GM23338 (cell line): ENCODE data around the gene PIP4K2B. TPM values are rescaled to one million over a fixed set of nuclear protein-coding genes. Genes with fewer than 3 reads are reported as not detected.
A peak's percentile ranks its signal among the peaks of the same experiment; 100 is the strongest.
"Not testable (repeated sequence)": the region's sequence is repeated elsewhere in the genome, so short reads cannot be mapped to it uniquely, and the experiment has no call there.

Experiments
- ATAC-seq: fragments of 200-7000 bp; cut with Tn5 transposase; 3 replicates; pipeline ENCODE4 v1.9.1; 2020
- DNase-seq: peaks from one replicate; pipeline ENCODE4 v3.0.0-alpha.2; 2015; ENCODE audit warnings: low spot score
- H2AFZ ChIP-seq: fragments of 200-600 bp; sonication (generic); 2 replicates; pipeline ENCODE4 v1.8.0; 2016; ENCODE audit warnings: antibody characterized with exemption, mild to moderate bottlenecking, moderate library complexity
- H3F3A ChIP-seq: fragments of 200-600 bp; sonication (generic); replicated peaks from 2 replicates; pipeline ENCODE4 v1.8.0; 2017; ENCODE audit warnings: antibody characterized with exemption, mixed run types, low read depth
- H3K27ac ChIP-seq: fragments of 200-600 bp; sonication (generic); 2 replicates; pipeline ENCODE4 v1.6.1; 2016; ENCODE audit warnings: low read depth
- H3K27me3 ChIP-seq: fragments of 200-600 bp; sonication (generic); 2 replicates; pipeline ENCODE4 v1.8.0; 2016; ENCODE audit warnings: mild to moderate bottlenecking, mixed run types, moderate library complexity; ENCODE audit not compliant: insufficient read depth
- H3K36me3 ChIP-seq: fragments of 200-600 bp; sonication (generic); 2 replicates; pipeline ENCODE4 v1.8.0; 2016; ENCODE audit warnings: mild to moderate bottlenecking; ENCODE audit not compliant: insufficient read depth
- H3K4me1 ChIP-seq: fragments of 200-600 bp; sonication (generic); 2 replicates; pipeline ENCODE4 v1.8.0; 2016; ENCODE audit warnings: mild to moderate bottlenecking, moderate library complexity; ENCODE audit not compliant: insufficient read depth
- H3K4me2 ChIP-seq: fragments of 200-600 bp; sonication (generic); 2 replicates; pipeline ENCODE4 v1.7.1; 2017; ENCODE audit warnings: mixed run types
- H3K4me3 ChIP-seq: fragments of 200-600 bp; sonication (generic); 2 replicates; pipeline ENCODE4 v1.6.1; 2016; ENCODE audit warnings: mixed run types
- H3K79me2 ChIP-seq: fragments of 200-600 bp; sonication (generic); replicated peaks from 2 replicates; pipeline ENCODE4 v1.8.0; 2017; ENCODE audit warnings: mild to moderate bottlenecking; ENCODE audit not compliant: insufficient read depth
- H3K9me2 ChIP-seq: fragments of 200-600 bp; sonication (generic); 2 replicates; pipeline ENCODE4 v1.8.0; 2017; ENCODE audit not compliant: insufficient read depth
- H4K20me1 ChIP-seq: fragments of 200-600 bp; sonication (generic); replicated peaks from 2 replicates; pipeline ENCODE4 v1.8.0; 2017; ENCODE audit warnings: mild to moderate bottlenecking; ENCODE audit not compliant: insufficient read depth
- H3K27ac Mint-ChIP-seq: 2 replicates; pipeline ENCODE4 v1.8.0; 2020; ENCODE audit warnings: inconsistent platforms, mild to moderate bottlenecking, moderate library complexity, mixed read lengths
- H3K27me3 Mint-ChIP-seq: 3 replicates; pipeline ENCODE4 v1.8.0; 2022; ENCODE audit warnings: low read depth, mild to moderate bottlenecking, moderate library complexity, mixed read lengths, inconsistent platforms; ENCODE audit not compliant: insufficient read depth, poor library complexity
- H3K36me3 Mint-ChIP-seq: 3 replicates; pipeline ENCODE4 v1.8.0; 2021; ENCODE audit warnings: low read depth, mild to moderate bottlenecking, inconsistent platforms, moderate library complexity, mixed read lengths
- H3K4me1 Mint-ChIP-seq: 3 replicates; pipeline ENCODE4 v1.8.0; 2020; ENCODE audit warnings: mild to moderate bottlenecking, inconsistent platforms, mixed read lengths
- H3K4me3 Mint-ChIP-seq: 3 replicates; pipeline ENCODE4 v1.8.0; 2021; ENCODE audit warnings: moderate library complexity, mild to moderate bottlenecking, inconsistent platforms, mixed read lengths
- H3K9me3 Mint-ChIP-seq: 3 replicates; pipeline ENCODE4 v1.8.0; 2020; ENCODE audit warnings: moderate library complexity, mild to moderate bottlenecking, inconsistent platforms, mixed read lengths
- CREB1 ChIP-seq: fragments of 250-450 bp; sonication (Bioruptor Pico); IDR thresholded peaks from 2 replicates; pipeline ENCODE4 v1.5.0; 2020; ENCODE audit warnings: low read depth, mild to moderate bottlenecking, moderate library complexity
- EZH2 ChIP-seq: fragments of 200-600 bp; sonication (generic); IDR thresholded peaks from one replicate; pipeline ENCODE4 v1.8.0; 2017; ENCODE audit warnings: antibody characterized with exemption, mild to moderate bottlenecking, low read depth; ENCODE audit not compliant: unreplicated experiment
- EZH2phosphoT487 ChIP-seq: fragments of 200-600 bp; sonication (generic); IDR thresholded peaks from one replicate; pipeline ENCODE4 v1.8.1; 2018; ENCODE audit warnings: antibody characterized with exemption; ENCODE audit not compliant: unreplicated experiment
- NANOG ChIP-seq: IDR thresholded peaks from 2 replicates; pipeline ENCODE4 v1.6.1; 2016; ENCODE audit warnings: antibody characterized with exemption, borderline replicate concordance
- POLR2AphosphoS5 ChIP-seq: IDR thresholded peaks from 2 replicates; pipeline ENCODE4 v1.6.1; 2016; ENCODE audit warnings: antibody characterized with exemption, low read depth
- STAT1 ChIP-seq: IDR thresholded peaks from one replicate; pipeline ENCODE4 v1.6.1; 2016; ENCODE audit warnings: antibody characterized with exemption; ENCODE audit not compliant: unreplicated experiment
- ZNF114 ChIP-seq: fragments of 250-450 bp; sonication (Bioruptor Pico); IDR thresholded peaks from 2 replicates; pipeline ENCODE4 v1.5.0; 2020; ENCODE audit warnings: mild to moderate bottlenecking, moderate library complexity
- ZNF331 ChIP-seq: fragments of 250-450 bp; sonication (Bioruptor Pico); IDR thresholded peaks from 2 replicates; pipeline ENCODE4 v1.5.0; 2020; ENCODE audit warnings: low read depth, mild to moderate bottlenecking, moderate library complexity
- polyA plus RNA-seq: library from polyadenylated mRNA; unstranded; fragments of >200 nt; fragmentation: Nextera tagmentation; extraction: Ambion mirVana; gene quantifications from 2 replicates; pipeline ENCODE4 v1.2.1, GENCODE V29; 2016
- total RNA-seq: library from RNA; depleted of rRNA; stranded (reverse); fragments of >200 nt; shearing (Covaris generic); gene quantifications from 2 replicates; pipeline ENCODE4 v1.2.3, GENCODE V29; 2014
- TF ChIP-seq, protein P1 (sequence below): IDR thresholded peaks from 2 replicates; pipeline ENCODE4 v1.6.1; 2016; ENCODE audit warnings: antibody characterized with exemption
- TF ChIP-seq, protein P2 (sequence below): IDR thresholded peaks from one replicate; pipeline ENCODE4 v1.6.1; 2018; ENCODE audit warnings: antibody characterized with exemption; ENCODE audit not compliant: unreplicated experiment

Gene PIP4K2B
- total and polyA plus RNA-seq, 2 experiments from 2014 or later = 9.5 to 43.4 TPM

DNA sequence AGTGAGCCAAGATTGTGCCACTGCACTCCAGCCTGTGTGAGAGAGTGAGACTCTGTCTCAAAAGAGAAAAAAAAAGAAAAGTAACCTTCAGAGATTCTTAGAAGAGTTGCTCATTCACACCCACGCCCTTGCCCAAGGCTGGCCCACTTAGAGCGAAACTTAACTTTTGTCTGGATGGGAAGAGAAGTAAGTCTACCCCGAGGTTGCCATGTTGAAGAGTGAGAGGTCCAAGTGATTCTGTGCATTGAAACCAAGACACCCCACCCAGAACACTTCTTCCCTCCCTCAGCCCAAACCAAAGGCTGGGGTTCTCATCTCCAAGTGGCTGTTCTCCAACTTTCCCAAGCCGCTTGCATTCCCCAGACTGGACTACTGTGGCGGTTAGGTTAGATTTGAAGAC is 71.6 kb downstream of the PIP4K2B start:
- peaks cover 35% of the 10 kb centered on the region for H3K27me3 Mint-ChIP-seq
- Histone ChIP-seq H3K27ac (no peak overlapping the region), H2AFZ (no peak overlapping the region), H3K36me3 (no peaks in the 10 kb centered on the region), H3K9me2 (no peaks in the 10 kb centered on the region), H3K4me2 (no peak overlapping the region), H3K4me3 (no peak overlapping the region), H3K4me1 (peaks cover 18% of the 10 kb centered on the region), H4K20me1 (no peaks in the 10 kb centered on the region), H3K27me3 (peaks cover 22% of the 10 kb centered on the region), H3F3A (peaks cover 3% of the 10 kb centered on the region; the same call in 1 of the 2 replicates), H3K79me2 (no peaks in the 10 kb centered on the region)
- no peak overlapping the region for H3K27ac Mint-ChIP-seq
- H3K4me1 Mint-ChIP-seq = peaks cover 34% of the 10 kb centered on the region
- DNase-seq (no peak), ATAC-seq (no peak)
- H3K36me3 Mint-ChIP-seq = peaks cover 2% of the 10 kb centered on the region; the same call in 1 of the 3 replicates
- no peaks in the 10 kb centered on the region for H3K9me3 Mint-ChIP-seq
- H3K4me3 Mint-ChIP-seq = no peak overlapping the region; the same call in 2 of the 3 replicates
- TF ChIP-seq EZH2 (peak; percentile 1), ZNF114 (CRISPR knock-in tag) (no peak)

DNA sequence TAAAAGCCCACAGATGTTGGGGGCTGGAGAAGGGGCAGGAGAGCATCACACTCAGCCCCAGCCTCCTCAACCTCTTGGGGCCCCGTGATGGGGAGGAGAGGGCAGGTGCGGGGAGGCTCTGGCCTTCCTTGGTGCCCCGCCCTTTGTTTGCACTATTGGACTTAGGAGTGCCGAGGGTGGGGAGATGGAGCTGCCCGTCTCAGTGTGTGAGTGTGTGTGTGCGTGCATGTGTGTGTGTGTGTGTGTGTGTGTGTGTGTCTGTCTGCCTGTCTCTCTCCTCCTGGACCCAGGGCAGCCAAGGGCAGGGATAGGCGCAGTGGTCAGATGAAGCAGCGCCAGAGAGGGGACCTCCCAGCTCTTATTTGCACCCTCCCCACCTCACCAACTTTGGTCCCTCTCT is 73.2 kb downstream of the PIP4K2B start:
- not testable (repeated sequence) for DNase-seq, H4K20me1 ChIP-seq, H2AFZ ChIP-seq, H3K79me2 ChIP-seq, H3K27ac ChIP-seq, H3K36me3 Mint-ChIP-seq, H3K9me2 ChIP-seq, H3F3A ChIP-seq, ATAC-seq, H3K4me3 Mint-ChIP-seq, H3K4me3 ChIP-seq, H3K36me3 ChIP-seq, H3K4me2 ChIP-seq, H3K9me3 Mint-ChIP-seq, H3K27ac Mint-ChIP-seq
- H3K27me3 ChIP-seq = peaks cover 28% of the 10 kb centered on the region
- peaks cover 17% of the 10 kb centered on the region for H3K4me1 ChIP-seq
- peaks cover 35% of the 10 kb centered on the region for H3K27me3 Mint-ChIP-seq
- H3K4me1 Mint-ChIP-seq = peaks cover 33% of the 10 kb centered on the region

DNA sequence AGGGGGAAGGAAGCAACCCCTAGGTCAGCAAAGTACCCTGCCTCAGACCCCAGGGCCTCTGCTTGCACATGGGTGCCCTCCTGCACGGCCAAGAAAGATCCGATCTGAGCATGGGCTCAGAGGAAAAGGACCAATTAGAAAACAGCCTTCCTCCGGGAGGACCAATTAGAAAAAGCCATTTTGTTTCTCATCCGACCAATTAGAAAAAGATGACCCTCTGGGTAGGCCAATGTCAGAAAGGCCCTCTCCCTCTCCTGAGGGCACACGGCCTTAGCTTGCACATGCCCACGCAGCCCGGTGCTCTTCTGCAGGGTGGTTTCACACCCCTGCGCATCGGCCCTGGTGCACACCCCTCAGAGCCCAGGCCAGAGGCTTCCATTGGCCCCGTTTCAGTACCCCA is 74.3 kb downstream of the PIP4K2B start:
- H3K27me3 Mint-ChIP-seq = peaks cover 36% of the 10 kb centered on the region
- no peaks in the 10 kb centered on the region for H3K36me3 ChIP-seq
- no peak overlapping the region for H2AFZ ChIP-seq
- H4K20me1 ChIP-seq = no peaks in the 10 kb centered on the region
- no peaks in the 10 kb centered on the region for H3K36me3 Mint-ChIP-seq
- no peak overlapping the region for H3K4me3 ChIP-seq
- H3K4me1 ChIP-seq = peaks cover 16% of the 10 kb centered on the region
- H3K27me3 ChIP-seq = peaks cover 38% of the 10 kb centered on the region
- DNase-seq = no peak
- no peaks in the 10 kb centered on the region for H3K9me2 ChIP-seq
- H3K27ac ChIP-seq = no peak overlapping the region
- ATAC-seq = no peak
- H3K9me3 Mint-ChIP-seq = no peaks in the 10 kb centered on the region
- no peak overlapping the region for H3K27ac Mint-ChIP-seq
- peaks cover 39% of the 10 kb centered on the region for H3K4me1 Mint-ChIP-seq
- H3K4me2 ChIP-seq = no peak overlapping the region
- no peak overlapping the region for H3K4me3 Mint-ChIP-seq
- H3F3A ChIP-seq = peaks cover 5% of the 10 kb centered on the region
- no peaks in the 10 kb centered on the region for H3K79me2 ChIP-seq
- TF ChIP-seq, protein P1, sequence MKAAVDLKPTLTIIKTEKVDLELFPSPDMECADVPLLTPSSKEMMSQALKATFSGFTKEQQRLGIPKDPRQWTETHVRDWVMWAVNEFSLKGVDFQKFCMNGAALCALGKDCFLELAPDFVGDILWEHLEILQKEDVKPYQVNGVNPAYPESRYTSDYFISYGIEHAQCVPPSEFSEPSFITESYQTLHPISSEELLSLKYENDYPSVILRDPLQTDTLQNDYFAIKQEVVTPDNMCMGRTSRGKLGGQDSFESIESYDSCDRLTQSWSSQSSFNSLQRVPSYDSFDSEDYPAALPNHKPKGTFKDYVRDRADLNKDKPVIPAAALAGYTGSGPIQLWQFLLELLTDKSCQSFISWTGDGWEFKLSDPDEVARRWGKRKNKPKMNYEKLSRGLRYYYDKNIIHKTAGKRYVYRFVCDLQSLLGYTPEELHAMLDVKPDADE = no peak
- TF ChIP-seq NANOG (no peak), ZNF331 (CRISPR knock-in tag) (no peak), STAT1 (no peak), CREB1 (CRISPR knock-in tag) (no peak), POLR2AphosphoS5 (no peak), EZH2 (no peak), ZNF114 (CRISPR knock-in tag) (no peak), EZH2phosphoT487 (no peak)
- TF ChIP-seq, protein P2, sequence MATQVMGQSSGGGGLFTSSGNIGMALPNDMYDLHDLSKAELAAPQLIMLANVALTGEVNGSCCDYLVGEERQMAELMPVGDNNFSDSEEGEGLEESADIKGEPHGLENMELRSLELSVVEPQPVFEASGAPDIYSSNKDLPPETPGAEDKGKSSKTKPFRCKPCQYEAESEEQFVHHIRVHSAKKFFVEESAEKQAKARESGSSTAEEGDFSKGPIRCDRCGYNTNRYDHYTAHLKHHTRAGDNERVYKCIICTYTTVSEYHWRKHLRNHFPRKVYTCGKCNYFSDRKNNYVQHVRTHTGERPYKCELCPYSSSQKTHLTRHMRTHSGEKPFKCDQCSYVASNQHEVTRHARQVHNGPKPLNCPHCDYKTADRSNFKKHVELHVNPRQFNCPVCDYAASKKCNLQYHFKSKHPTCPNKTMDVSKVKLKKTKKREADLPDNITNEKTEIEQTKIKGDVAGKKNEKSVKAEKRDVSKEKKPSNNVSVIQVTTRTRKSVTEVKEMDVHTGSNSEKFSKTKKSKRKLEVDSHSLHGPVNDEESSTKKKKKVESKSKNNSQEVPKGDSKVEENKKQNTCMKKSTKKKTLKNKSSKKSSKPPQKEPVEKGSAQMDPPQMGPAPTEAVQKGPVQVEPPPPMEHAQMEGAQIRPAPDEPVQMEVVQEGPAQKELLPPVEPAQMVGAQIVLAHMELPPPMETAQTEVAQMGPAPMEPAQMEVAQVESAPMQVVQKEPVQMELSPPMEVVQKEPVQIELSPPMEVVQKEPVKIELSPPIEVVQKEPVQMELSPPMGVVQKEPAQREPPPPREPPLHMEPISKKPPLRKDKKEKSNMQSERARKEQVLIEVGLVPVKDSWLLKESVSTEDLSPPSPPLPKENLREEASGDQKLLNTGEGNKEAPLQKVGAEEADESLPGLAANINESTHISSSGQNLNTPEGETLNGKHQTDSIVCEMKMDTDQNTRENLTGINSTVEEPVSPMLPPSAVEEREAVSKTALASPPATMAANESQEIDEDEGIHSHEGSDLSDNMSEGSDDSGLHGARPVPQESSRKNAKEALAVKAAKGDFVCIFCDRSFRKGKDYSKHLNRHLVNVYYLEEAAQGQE = no peak
